Measurements from ENCODE around the gene XAB2. TPM values are rescaled to one million over a fixed set of nuclear protein-coding genes. Genes with fewer than 3 reads are reported as not detected.

XAB2 gene
- total and polyA plus RNA-seq, 8 donors: 16.8 to 71.5 (median 23.8) TPM

DNA sequence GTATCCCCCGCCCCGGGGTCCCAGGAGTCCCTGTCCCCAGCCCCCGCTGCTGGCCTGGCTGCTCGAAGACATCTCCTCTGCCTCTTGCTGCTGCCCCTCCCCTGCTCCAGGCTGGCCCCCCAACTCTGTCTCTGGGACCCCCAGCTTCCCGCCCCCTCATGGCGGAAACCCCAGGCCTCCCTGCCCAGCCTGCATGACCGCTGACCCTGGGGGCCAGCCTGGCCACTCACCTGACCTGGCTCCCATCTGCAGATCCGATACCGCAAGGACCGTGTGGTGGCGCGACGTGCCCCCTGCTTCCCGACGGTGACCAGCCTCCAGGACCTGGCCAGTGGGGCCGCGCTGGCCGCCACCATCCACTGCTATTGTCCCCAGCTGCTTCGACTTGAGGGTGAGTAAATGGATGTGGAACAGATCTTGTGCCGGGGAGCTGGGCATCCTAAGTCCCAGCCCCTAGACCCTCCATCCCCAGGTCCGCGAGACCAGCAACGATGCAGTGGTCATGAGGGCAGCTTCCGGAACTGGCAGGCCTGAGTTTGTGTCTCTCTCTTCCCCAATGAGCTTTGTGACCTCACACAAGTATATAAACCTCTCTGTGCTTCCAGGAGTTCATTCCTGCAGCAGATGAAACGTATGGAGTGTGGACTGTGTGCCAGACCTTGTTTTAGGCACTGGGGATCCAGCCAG lies 21.3 kb downstream of the XAB2 start:
- TF ChIP-seq, protein P1, sequence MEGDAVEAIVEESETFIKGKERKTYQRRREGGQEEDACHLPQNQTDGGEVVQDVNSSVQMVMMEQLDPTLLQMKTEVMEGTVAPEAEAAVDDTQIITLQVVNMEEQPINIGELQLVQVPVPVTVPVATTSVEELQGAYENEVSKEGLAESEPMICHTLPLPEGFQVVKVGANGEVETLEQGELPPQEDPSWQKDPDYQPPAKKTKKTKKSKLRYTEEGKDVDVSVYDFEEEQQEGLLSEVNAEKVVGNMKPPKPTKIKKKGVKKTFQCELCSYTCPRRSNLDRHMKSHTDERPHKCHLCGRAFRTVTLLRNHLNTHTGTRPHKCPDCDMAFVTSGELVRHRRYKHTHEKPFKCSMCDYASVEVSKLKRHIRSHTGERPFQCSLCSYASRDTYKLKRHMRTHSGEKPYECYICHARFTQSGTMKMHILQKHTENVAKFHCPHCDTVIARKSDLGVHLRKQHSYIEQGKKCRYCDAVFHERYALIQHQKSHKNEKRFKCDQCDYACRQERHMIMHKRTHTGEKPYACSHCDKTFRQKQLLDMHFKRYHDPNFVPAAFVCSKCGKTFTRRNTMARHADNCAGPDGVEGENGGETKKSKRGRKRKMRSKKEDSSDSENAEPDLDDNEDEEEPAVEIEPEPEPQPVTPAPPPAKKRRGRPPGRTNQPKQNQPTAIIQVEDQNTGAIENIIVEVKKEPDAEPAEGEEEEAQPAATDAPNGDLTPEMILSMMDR (IDR thresholded peaks at IDR 0.05): no peak
- Histone ChIP-seq H3K9me3 (no peaks in the 10 kb centered on the region), H3K27me3 (no peaks in the 10 kb centered on the region), H3K4me1 (peaks cover 0 to 1% (median 0%) of the 10 kb centered on the region in 3 donors), H3K36me3 (peaks cover 0 to 43% (median 0%) of the 10 kb centered on the region in 3 donors), H3K4me3 (no peak overlapping the region), H3K27ac (no peak overlapping the region)
- FAIRE-seq: no peak
- ATAC-seq: no peak
- DNase-seq: peak in 3 of 6 donors; percentile 1 to 81 (median 12)
- 94 to 95% methylated on average over 23 to 25 of the region's 25 CpGs for WGBS, 2 donors
- intact Hi-C loops (cut with DNase I): no loop called here

DNA sequence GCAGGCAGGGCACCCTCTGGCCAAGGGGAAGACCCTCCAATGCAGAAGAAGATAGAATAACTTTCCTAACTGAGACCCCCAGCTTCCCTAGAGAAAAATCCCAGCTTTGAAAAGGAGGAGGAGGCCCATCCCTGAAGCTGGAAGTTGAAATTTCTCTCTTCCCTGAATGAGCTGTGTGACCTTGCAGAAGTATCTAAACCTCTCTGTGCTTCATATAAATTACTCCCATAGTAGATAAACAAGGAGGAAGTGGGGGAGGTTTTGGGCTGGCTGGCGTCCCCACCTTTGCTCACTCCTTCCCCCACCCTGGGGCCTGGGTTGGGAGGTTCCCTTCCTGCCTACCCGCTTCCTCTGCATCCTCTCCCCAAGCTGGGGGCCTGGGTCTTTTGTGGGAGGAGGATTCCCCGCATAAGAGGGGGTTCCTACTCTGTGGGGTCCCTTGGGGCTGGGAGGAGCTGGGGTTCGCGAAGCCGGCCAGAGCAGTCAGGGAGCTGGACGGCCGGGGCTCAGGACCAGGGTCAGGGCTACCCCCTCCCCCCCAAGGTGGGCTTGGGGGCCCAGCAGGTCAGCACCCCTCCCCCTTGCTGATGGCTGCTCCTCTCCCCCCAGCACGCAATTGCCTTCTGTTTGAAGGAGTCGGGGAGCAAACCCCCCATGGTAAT lies 22.0 kb downstream of the XAB2 start:
- H3K4me1 ChIP-seq: peaks cover 0 to 4% (median under 1%) of the 10 kb centered on the region in 3 donors
- DNase-seq: peak in 2 of 6 donors; percentile 2 to 49
- H3K9me3 ChIP-seq: no peaks in the 10 kb centered on the region
- FAIRE-seq: no peak
- WGBS, 2 donors: 92 to 94% methylated on average over 9 to 10 of the region's 10 CpGs
- no peak overlapping the region for H3K27ac ChIP-seq
- no peak for ATAC-seq
- peaks cover 0 to 39% (median 0%) of the 10 kb centered on the region in 3 donors for H3K36me3 ChIP-seq
- H3K4me3 ChIP-seq: no peak overlapping the region
- TF ChIP-seq, protein P1 (IDR thresholded peaks at IDR 0.05): no peak
- intact Hi-C loops (cut with DNase I): no loop called here
- no peaks in the 10 kb centered on the region for H3K27me3 ChIP-seq

GRCh38 chr19:7606289-7606688 lies 23.1 kb downstream of the XAB2 start:
- H3K4me1 ChIP-seq: peaks cover 0 to 8% (median 5%) of the 10 kb centered on the region in 3 donors
- H3K27me3 ChIP-seq: no peaks in the 10 kb centered on the region
- H3K4me3 ChIP-seq: no peak overlapping the region
- H3K36me3 ChIP-seq: peaks cover 0 to 29% (median 0%) of the 10 kb centered on the region in 3 donors
- no peaks in the 10 kb centered on the region for H3K9me3 ChIP-seq
- TF ChIP-seq, protein P1 (IDR thresholded peaks at IDR 0.05): no peak
- FAIRE-seq (no peak), DNase-seq (peak in 2 of 6 donors; percentile 17 to 64), ATAC-seq (no peak)
- WGBS, 2 donors: 90 to 92% methylated on average over 17 of the region's 17 CpGs
- intact Hi-C loops (cut with DNase I): no loop called here
- no peak overlapping the region for H3K27ac ChIP-seq

GRCh38 chr19:7605490-7606222 lies 23.7 kb downstream of the XAB2 start:
- DNase-seq (peak in 3 of 6 donors; percentile 16 to 58 (median 57)), FAIRE-seq (no peak), ATAC-seq (peak; percentile 11 to 57 (median 16))
- Histone ChIP-seq H3K4me1 (peaks cover 0 to 8% (median 5%) of the 10 kb centered on the region in 3 donors), H3K27me3 (no peaks in the 10 kb centered on the region), H3K27ac (no peak overlapping the region), H3K9me3 (no peaks in the 10 kb centered on the region), H3K4me3 (no peak overlapping the region), H3K36me3 (peaks cover 0 to 22% (median 0%) of the 10 kb centered on the region in 3 donors)
- intact Hi-C loops (cut with DNase I): no loop called here
- TF ChIP-seq, protein P1 (IDR thresholded peaks at IDR 0.05): no peak
- 74 to 77% methylated on average over 14 of the region's 14 CpGs for WGBS, 2 donors
